H9 (cell line): ENCODE measurements around the gene MYO7A. TPM values are rescaled to one million over a fixed set of nuclear protein-coding genes. Genes with fewer than 3 reads are reported as not detected.
A peak's percentile ranks its signal among the peaks of the same experiment; 100 is the strongest.

Source experiments
- DNase-seq: peaks from one replicate; pipeline ENCODE4 v3.0.0-alpha.2; 2017
- H2AFZ ChIP-seq: one replicate; pipeline ENCODE4 v1.6.1; 2013; ENCODE audit warnings: mild to moderate bottlenecking, low read length, control low read depth, moderate library complexity
- H2AK5ac ChIP-seq: 2 replicates; pipeline ENCODE4 v1.6.1; 2013; ENCODE audit warnings: low read length, control low read depth, mixed read lengths; ENCODE audit not compliant: insufficient read length
- H2BK120ac ChIP-seq: one replicate; pipeline ENCODE4 v1.6.1; 2013; ENCODE audit warnings: low read depth, mild to moderate bottlenecking, low read length, control low read depth, inconsistent platforms; ENCODE audit not compliant: poor library complexity, severe bottlenecking
- H2BK12ac ChIP-seq: 2 replicates; pipeline ENCODE4 v1.6.1; 2013; ENCODE audit warnings: low read length, control low read depth, mixed read lengths, low read depth; ENCODE audit not compliant: insufficient read length
- H2BK15ac ChIP-seq: 2 replicates; pipeline ENCODE4 v1.6.1; 2013; ENCODE audit warnings: low read depth, low read length, control low read depth
- H2BK20ac ChIP-seq: one replicate; pipeline ENCODE4 v1.6.1; 2013; ENCODE audit warnings: low read depth, mild to moderate bottlenecking, low read length, control low read depth, inconsistent platforms; ENCODE audit not compliant: poor library complexity, severe bottlenecking
- H2BK5ac ChIP-seq: 2 replicates; pipeline ENCODE4 v1.6.1; 2013; ENCODE audit warnings: low read length, control low read depth, mixed read lengths; ENCODE audit not compliant: insufficient read length
- H3K14ac ChIP-seq: 2 replicates; pipeline ENCODE4 v1.6.1; 2013; ENCODE audit warnings: low read length, control low read depth; ENCODE audit not compliant: insufficient read depth
- H3K18ac ChIP-seq: 2 replicates; pipeline ENCODE4 v1.6.1; 2013; ENCODE audit warnings: low read depth, mild to moderate bottlenecking, mixed read lengths, low read length, control low read depth; ENCODE audit not compliant: insufficient read length
- H3K23ac ChIP-seq: 2 replicates; pipeline ENCODE4 v1.6.1; 2013; ENCODE audit warnings: low read length, control low read depth, mixed read lengths, low read depth; ENCODE audit not compliant: insufficient read length
- H3K23me2 ChIP-seq: 2 replicates; pipeline ENCODE4 v1.6.1; 2013; ENCODE audit warnings: low read depth, mild to moderate bottlenecking, mixed read lengths, low read length, control low read depth; ENCODE audit not compliant: insufficient read length, poor library complexity, severe bottlenecking
- H3K27ac ChIP-seq: 2 replicates; pipeline ENCODE4 v1.5.1; 2013; ENCODE audit warnings: low read length, control low read depth, mixed read lengths, low read depth; ENCODE audit not compliant: insufficient read length
- H3K27me3 ChIP-seq: 2 replicates; pipeline ENCODE4 v1.6.1; 2013; ENCODE audit warnings: low read length, control low read depth, inconsistent platforms; ENCODE audit not compliant: insufficient read depth
- H3K4ac ChIP-seq: 2 replicates; pipeline ENCODE4 v1.6.1; 2013; ENCODE audit warnings: low read depth, mild to moderate bottlenecking, control low read depth, inconsistent platforms, low read length, moderate library complexity
- H3K4me1 ChIP-seq: 2 replicates; pipeline ENCODE4 v1.6.1; 2013; ENCODE audit warnings: low read length, control low read depth, inconsistent platforms; ENCODE audit not compliant: insufficient read depth
- H3K4me2 ChIP-seq: 2 replicates; pipeline ENCODE4 v1.6.1; 2013; ENCODE audit warnings: low read length, control low read depth, mixed read lengths; ENCODE audit not compliant: insufficient read length, insufficient read depth
- H3K56ac ChIP-seq: 2 replicates; pipeline ENCODE4 v1.6.1; 2013; ENCODE audit warnings: low read depth, mild to moderate bottlenecking, mixed read lengths, low read length, control low read depth; ENCODE audit not compliant: insufficient read length
- H3K79me1 ChIP-seq: 2 replicates; pipeline ENCODE4 v1.6.1; 2013; ENCODE audit warnings: low read depth, mild to moderate bottlenecking, moderate library complexity, low read length, control low read depth, inconsistent platforms; ENCODE audit not compliant: insufficient read depth, poor library complexity, severe bottlenecking
- H3K79me2 ChIP-seq: 2 replicates; pipeline ENCODE4 v1.6.1; 2013; ENCODE audit warnings: low read length, control low read depth, inconsistent platforms; ENCODE audit not compliant: insufficient read depth
- H3K9ac ChIP-seq: 2 replicates; pipeline ENCODE4 v1.6.1; 2013; ENCODE audit warnings: low read length, control low read depth, mixed read lengths; ENCODE audit not compliant: insufficient read length; ENCODE audit errors: extremely low read depth
- H3K9me3 ChIP-seq: one replicate; pipeline ENCODE4 v1.6.1; 2013; ENCODE audit warnings: low read depth, low read length, inconsistent platforms; ENCODE audit not compliant: control insufficient read depth
- H3T11ph ChIP-seq: one replicate; pipeline ENCODE4 v1.6.1; 2013; ENCODE audit warnings: mild to moderate bottlenecking, low read length, control low read depth, inconsistent platforms
- H4K20me1 ChIP-seq: one replicate; pipeline ENCODE4 v1.6.1; 2013; ENCODE audit not compliant: control insufficient read depth, insufficient read length, insufficient read depth
- H4K5ac ChIP-seq: 2 replicates; pipeline ENCODE4 v1.6.1; 2013; ENCODE audit warnings: low read depth, mild to moderate bottlenecking, mixed read lengths, low read length, control low read depth; ENCODE audit not compliant: insufficient read length
- H4K8ac ChIP-seq: replicated peaks from 2 replicates; pipeline ENCODE4 v1.6.1; 2013; ENCODE audit warnings: low read length, control low read depth, mixed read lengths, low read depth; ENCODE audit not compliant: insufficient read length
- H4K91ac ChIP-seq: 2 replicates; pipeline ENCODE4 v1.6.1; 2013; ENCODE audit warnings: low read depth, mild to moderate bottlenecking, moderate library complexity, mixed read lengths, low read length, control low read depth; ENCODE audit not compliant: insufficient read length
- H3K27ac Mint-ChIP-seq, 3 experiments: 2 replicates in 2 of 3; 3 replicates in 1 of 3; pipeline ENCODE4 v1.8.0; 2020 to 2021; ENCODE audit warnings: mixed read lengths in 3 of 3, mild to moderate bottlenecking in 1 of 3, moderate library complexity in 1 of 3
- H3K27me3 Mint-ChIP-seq: 2 replicates; pipeline ENCODE4 v1.8.0; 2021; ENCODE audit warnings: low read depth, mild to moderate bottlenecking, moderate library complexity, mixed read lengths
- H3K36me3 Mint-ChIP-seq, 3 experiments: 2 replicates in 2 of 3; 3 replicates in 1 of 3; pipeline ENCODE4 v1.8.0; 2020 to 2021; ENCODE audit warnings: low read depth in 3 of 3, mixed read lengths in 3 of 3; ENCODE audit not compliant: insufficient read depth in 1 of 3
- H3K4me1 Mint-ChIP-seq, 2 experiments: 2 replicates each; pipeline ENCODE4 v1.8.0; 2020; ENCODE audit warnings: mixed read lengths in 2 of 2
- H3K4me3 Mint-ChIP-seq, 2 experiments: 2 replicates in 1 of 2; 3 replicates in 1 of 2; pipeline ENCODE4 v1.8.0; 2020 to 2021; ENCODE audit warnings: mild to moderate bottlenecking in 2 of 2, mixed read lengths in 2 of 2, moderate library complexity in 1 of 2
- H3K9me3 Mint-ChIP-seq, 2 experiments: 2 replicates in 1 of 2; 3 replicates in 1 of 2; pipeline ENCODE4 v1.8.0; 2020; ENCODE audit warnings: mild to moderate bottlenecking in 2 of 2, mixed read lengths in 2 of 2, moderate library complexity in 1 of 2
- WGBS: extraction: QIAGEN DNeasy Blood & Tissue Kit; methylation state at CpG from one replicate; pipeline ENCODE4 v1.1.7; 2013; ENCODE audit warnings: missing lambda C conversion rate, low lambda C conversion rate, mixed read lengths; ENCODE audit not compliant: insufficient read length; ENCODE audit errors: extremely low coverage; 5-methylcytosine and 5-hydroxymethylcytosine counted together
- total RNA-seq: library from RNA; stranded (reverse); gene quantifications from 2 replicates; pipeline ENCODE4 v1.2.1, GENCODE V29; 2021
- TF ChIP-seq, protein P1 (sequence below): fragments of 200-600 bp; sonication (generic); conservative IDR thresholded peaks from 3 replicates; pipeline ENCODE4 v1.8.0; 2021; ENCODE audit warnings: antibody characterized with exemption, mild to moderate bottlenecking

MYO7A gene
- total RNA-seq, 1 experiment from 2014 or later, result 1.6 TPM

DNA sequence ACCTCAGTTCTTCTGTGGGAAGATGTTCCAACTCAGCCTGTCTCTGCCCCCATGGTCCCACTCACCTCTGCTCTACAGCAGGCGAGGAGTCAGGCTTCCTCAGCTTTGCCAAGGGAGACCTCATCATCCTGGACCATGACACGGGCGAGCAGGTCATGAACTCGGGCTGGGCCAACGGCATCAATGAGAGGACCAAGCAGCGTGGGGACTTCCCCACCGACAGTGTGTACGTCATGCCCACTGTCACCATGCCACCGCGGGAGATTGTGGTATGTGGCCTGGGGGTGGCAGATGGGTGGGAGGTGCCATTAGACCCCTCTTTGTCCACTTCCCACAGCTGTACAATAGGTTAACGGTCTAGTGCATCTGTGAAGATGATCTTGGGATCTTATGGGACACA, 73.3 kb downstream of the MYO7A start:
- H2BK5ac ChIP-seq, result no peak overlapping the region
- H3K9me3 Mint-ChIP-seq, result no peaks in the 10 kb centered on the region
- H3K4me3 Mint-ChIP-seq, result no peak overlapping the region
- H3K27ac Mint-ChIP-seq, result peak overlapping the region in 1 of 3 experiments; percentile 75; a peak in 1 of 7 replicates
- H3K4me1 Mint-ChIP-seq, result peaks cover 2 to 5% of the 10 kb centered on the region in 2 experiments; a peak in 3 of 4 replicates
- H3K9ac ChIP-seq, result no peak overlapping the region
- no peak overlapping the region for H3K27ac ChIP-seq
- no peak for DNase-seq
- H2BK15ac ChIP-seq, result no peak overlapping the region
- H4K91ac ChIP-seq, result no peak overlapping the region
- H3K4ac ChIP-seq, result no peak overlapping the region
- no peak overlapping the region for H3K4me2 ChIP-seq
- H2AK5ac ChIP-seq, result no peak overlapping the region
- H3K14ac ChIP-seq, result peak overlapping the region; percentile 9; the same call in 1 of the 2 replicates
- no peaks in the 10 kb centered on the region for H3K27me3 ChIP-seq
- no peaks in the 10 kb centered on the region for H3K36me3 Mint-ChIP-seq
- no CpG with 5 or more reads among the region's 11 CpGs for WGBS
- no peak overlapping the region for H2AFZ ChIP-seq
- H3K79me2 ChIP-seq, result no peaks in the 10 kb centered on the region
- no peaks in the 10 kb centered on the region for H3K79me1 ChIP-seq
- no peak overlapping the region for H2BK12ac ChIP-seq
- H2BK120ac ChIP-seq, result no peak overlapping the region
- H3K4me1 ChIP-seq, result no peaks in the 10 kb centered on the region
- no peaks in the 10 kb centered on the region for H3K27me3 Mint-ChIP-seq
- no peak overlapping the region for H3T11ph ChIP-seq
- no peaks in the 10 kb centered on the region for H4K20me1 ChIP-seq
- no peak overlapping the region for H2BK20ac ChIP-seq
- no peak overlapping the region for H4K8ac ChIP-seq
- H3K18ac ChIP-seq, result no peak overlapping the region
- TF ChIP-seq, protein P1, sequence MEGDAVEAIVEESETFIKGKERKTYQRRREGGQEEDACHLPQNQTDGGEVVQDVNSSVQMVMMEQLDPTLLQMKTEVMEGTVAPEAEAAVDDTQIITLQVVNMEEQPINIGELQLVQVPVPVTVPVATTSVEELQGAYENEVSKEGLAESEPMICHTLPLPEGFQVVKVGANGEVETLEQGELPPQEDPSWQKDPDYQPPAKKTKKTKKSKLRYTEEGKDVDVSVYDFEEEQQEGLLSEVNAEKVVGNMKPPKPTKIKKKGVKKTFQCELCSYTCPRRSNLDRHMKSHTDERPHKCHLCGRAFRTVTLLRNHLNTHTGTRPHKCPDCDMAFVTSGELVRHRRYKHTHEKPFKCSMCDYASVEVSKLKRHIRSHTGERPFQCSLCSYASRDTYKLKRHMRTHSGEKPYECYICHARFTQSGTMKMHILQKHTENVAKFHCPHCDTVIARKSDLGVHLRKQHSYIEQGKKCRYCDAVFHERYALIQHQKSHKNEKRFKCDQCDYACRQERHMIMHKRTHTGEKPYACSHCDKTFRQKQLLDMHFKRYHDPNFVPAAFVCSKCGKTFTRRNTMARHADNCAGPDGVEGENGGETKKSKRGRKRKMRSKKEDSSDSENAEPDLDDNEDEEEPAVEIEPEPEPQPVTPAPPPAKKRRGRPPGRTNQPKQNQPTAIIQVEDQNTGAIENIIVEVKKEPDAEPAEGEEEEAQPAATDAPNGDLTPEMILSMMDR, result no peak
- no peak overlapping the region for H4K5ac ChIP-seq
- H3K9me3 ChIP-seq, result no peaks in the 10 kb centered on the region
- no peaks in the 10 kb centered on the region for H3K23me2 ChIP-seq
- H3K56ac ChIP-seq, result no peak overlapping the region
- no peak overlapping the region for H3K23ac ChIP-seq
